Measurements from ENCODE around the gene E2F4. TPM values are rescaled to one million over a fixed set of nuclear protein-coding genes. Genes with fewer than 3 reads are reported as not detected.

The E2F4 gene
- total RNA-seq, 1 experiment from 2014 or later: 114 TPM

GRCh38 chr16:67213197-67214019, 21.5 kb downstream of the E2F4 start:
- ChIA-PET RAD21 (ENCODE audit: low non-redundant PET in 1 of 2, low total read pairs in 2 of 2, uncharacterized antibody in 2 of 2, unreplicated experiment in 2 of 2) (no interaction called here), CTCF (interaction anchor here (3.1 kb wide), 1 partner anchor 15 kb away, joined by 13 read pairs; the partner anchor contains the start of gene ELMO3), POLR2A (no interaction called here)
- Histone ChIP-seq H2AFZ (ENCODE audit: low read depth, low read length, poor library complexity, severe bottlenecking) (no peak overlapping the region), H3K27ac (ENCODE audit: low read depth, low read length) (no peak overlapping the region), H3K79me2 (ENCODE audit: insufficient read depth, low read length) (no peaks in the 10 kb centered on the region), H3K9ac (ENCODE audit: low read length) (no peak overlapping the region), H3K9me3 (ENCODE audit: control insufficient read depth in 1 of 2, insufficient read depth in 1 of 2, low read depth in 1 of 2, low read length in 2 of 2) (no peaks in the 10 kb centered on the region), H3K4me2 (ENCODE audit: low read length) (peak overlapping the region; percentile 30), H3K36me3 (ENCODE audit: control insufficient read depth in 1 of 2, insufficient read depth in 2 of 2, low read length in 2 of 2) (no peaks in the 10 kb centered on the region), H4K20me1 (ENCODE audit: insufficient read depth) (no peaks in the 10 kb centered on the region), H3K4me1 (ENCODE audit: control insufficient read depth in 1 of 2, insufficient read depth in 2 of 2, low read length in 2 of 2) (peaks cover 0 to 11% of the 10 kb centered on the region in 2 experiments; a peak in 2 of 4 replicates), H3K9me2 (ENCODE audit: insufficient read depth) (no peaks in the 10 kb centered on the region), H3K4me3 (replicated peaks in 1 of 2; ENCODE audit: low read depth in 1 of 2, low read length in 2 of 2) (no peak overlapping the region), H3K27me3 (ENCODE audit: insufficient read depth, low read length) (no peaks in the 10 kb centered on the region)
- TF ChIP-seq RAD21 (IDR thresholded peaks at IDR 0.05; ENCODE audit: low read depth): no peak
- no peak for TF ChIP-seq TCF7L2 (IDR thresholded peaks at IDR 0.05; ENCODE audit: borderline replicate concordance, extremely low read depth, insufficient read depth, insufficient read length)
- no peak for TF ChIP-seq REST (IDR thresholded peaks at IDR 0.05; ENCODE audit: low read depth)
- TF ChIP-seq ATF3 (IDR thresholded peaks at IDR 0.05): no peak
- TF ChIP-seq EZH2 (IDR thresholded peaks at IDR 0.05): no peak
- TF ChIP-seq MAX (IDR thresholded peaks at IDR 0.05): no peak
- TF ChIP-seq YY1 (IDR thresholded peaks at IDR 0.05; ENCODE audit: extremely low read depth, insufficient replicate concordance, low read depth, low read length): no peak
- ATAC-seq (no peak), DNase-seq (ENCODE audit: low read depth, low spot score) (no peak)
- intact Hi-C loops (cut with micrococcal nuclease): no loop called here
- BruUV-seq (replicated peaks): no TSS peak

Measured in HCT116 (cell line).